Parathyroid adenoma (tissue), 2 donors: ENCODE measurements around the gene FOXO3.

Experiments used
- H2AFZ ChIP-seq: fragments of 300-600 bp; sonication (generic); one replicate; pipeline ENCODE4 v1.7.0; 2017; ENCODE audit warnings: antibody characterized with exemption, mild to moderate bottlenecking
- H3K27ac ChIP-seq: fragments of 300-600 bp; sonication (generic); one replicate; pipeline ENCODE4 v1.7.0; 2017
- H3K27me3 ChIP-seq: fragments of 300-600 bp; sonication (generic); one replicate; pipeline ENCODE4 v1.7.0; 2017; ENCODE audit warnings: low read length; ENCODE audit not compliant: control insufficient read depth, insufficient read depth
- H3K36me3 ChIP-seq: fragments of 300-600 bp; sonication (generic); one replicate; pipeline ENCODE4 v1.7.0; 2017; ENCODE audit warnings: low read length; ENCODE audit not compliant: control insufficient read depth, insufficient read depth
- H3K4me1 ChIP-seq: fragments of 300-600 bp; sonication (generic); one replicate; pipeline ENCODE4 v1.7.0; 2017; ENCODE audit warnings: control low read depth
- H3K4me2 ChIP-seq: fragments of 300-600 bp; sonication (generic); one replicate; pipeline ENCODE4 v1.7.0; 2017; ENCODE audit warnings: low read length
- H3K4me3 ChIP-seq: fragments of 300-600 bp; sonication (generic); one replicate; pipeline ENCODE4 v1.7.0; 2017; ENCODE audit warnings: low read depth, low read length
- H3K79me2 ChIP-seq: fragments of 300-600 bp; sonication (generic); one replicate; pipeline ENCODE4 v1.7.0; 2017; ENCODE audit warnings: control low read depth
- H3K9ac ChIP-seq: fragments of 300-600 bp; sonication (generic); one replicate; pipeline ENCODE4 v1.7.0; 2017; ENCODE audit warnings: mild to moderate bottlenecking
- H3K9me3 ChIP-seq: fragments of 300-600 bp; sonication (generic); one replicate; pipeline ENCODE4 v1.7.0; 2017; ENCODE audit warnings: low read length; ENCODE audit not compliant: control insufficient read depth
- TF ChIP-seq, protein P1 (sequence below): fragments of 300-600 bp; sonication (generic); IDR thresholded peaks from one replicate; pipeline ENCODE4 v1.7.0; 2017; ENCODE audit warnings: antibody characterized with exemption, mild to moderate bottlenecking
- donor health status: primary hyperparathyroidism.

Gene FOXO3

GRCh38 chr6:108697561-108698161 is 136.9 kb downstream of the FOXO3 start:
- H3K27ac ChIP-seq, result no peak overlapping the region
- H3K36me3 ChIP-seq, result no peaks in the 10 kb centered on the region
- no peaks in the 10 kb centered on the region for H3K4me1 ChIP-seq
- TF ChIP-seq, protein P1, sequence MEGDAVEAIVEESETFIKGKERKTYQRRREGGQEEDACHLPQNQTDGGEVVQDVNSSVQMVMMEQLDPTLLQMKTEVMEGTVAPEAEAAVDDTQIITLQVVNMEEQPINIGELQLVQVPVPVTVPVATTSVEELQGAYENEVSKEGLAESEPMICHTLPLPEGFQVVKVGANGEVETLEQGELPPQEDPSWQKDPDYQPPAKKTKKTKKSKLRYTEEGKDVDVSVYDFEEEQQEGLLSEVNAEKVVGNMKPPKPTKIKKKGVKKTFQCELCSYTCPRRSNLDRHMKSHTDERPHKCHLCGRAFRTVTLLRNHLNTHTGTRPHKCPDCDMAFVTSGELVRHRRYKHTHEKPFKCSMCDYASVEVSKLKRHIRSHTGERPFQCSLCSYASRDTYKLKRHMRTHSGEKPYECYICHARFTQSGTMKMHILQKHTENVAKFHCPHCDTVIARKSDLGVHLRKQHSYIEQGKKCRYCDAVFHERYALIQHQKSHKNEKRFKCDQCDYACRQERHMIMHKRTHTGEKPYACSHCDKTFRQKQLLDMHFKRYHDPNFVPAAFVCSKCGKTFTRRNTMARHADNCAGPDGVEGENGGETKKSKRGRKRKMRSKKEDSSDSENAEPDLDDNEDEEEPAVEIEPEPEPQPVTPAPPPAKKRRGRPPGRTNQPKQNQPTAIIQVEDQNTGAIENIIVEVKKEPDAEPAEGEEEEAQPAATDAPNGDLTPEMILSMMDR, result no peak
- no peak overlapping the region for H3K4me3 ChIP-seq
- no peak overlapping the region for H3K4me2 ChIP-seq
- no peak overlapping the region for H2AFZ ChIP-seq
- no peaks in the 10 kb centered on the region for H3K27me3 ChIP-seq
- H3K9me3 ChIP-seq, result no peaks in the 10 kb centered on the region
- no peak overlapping the region for H3K9ac ChIP-seq
- no peaks in the 10 kb centered on the region for H3K79me2 ChIP-seq

DNA sequence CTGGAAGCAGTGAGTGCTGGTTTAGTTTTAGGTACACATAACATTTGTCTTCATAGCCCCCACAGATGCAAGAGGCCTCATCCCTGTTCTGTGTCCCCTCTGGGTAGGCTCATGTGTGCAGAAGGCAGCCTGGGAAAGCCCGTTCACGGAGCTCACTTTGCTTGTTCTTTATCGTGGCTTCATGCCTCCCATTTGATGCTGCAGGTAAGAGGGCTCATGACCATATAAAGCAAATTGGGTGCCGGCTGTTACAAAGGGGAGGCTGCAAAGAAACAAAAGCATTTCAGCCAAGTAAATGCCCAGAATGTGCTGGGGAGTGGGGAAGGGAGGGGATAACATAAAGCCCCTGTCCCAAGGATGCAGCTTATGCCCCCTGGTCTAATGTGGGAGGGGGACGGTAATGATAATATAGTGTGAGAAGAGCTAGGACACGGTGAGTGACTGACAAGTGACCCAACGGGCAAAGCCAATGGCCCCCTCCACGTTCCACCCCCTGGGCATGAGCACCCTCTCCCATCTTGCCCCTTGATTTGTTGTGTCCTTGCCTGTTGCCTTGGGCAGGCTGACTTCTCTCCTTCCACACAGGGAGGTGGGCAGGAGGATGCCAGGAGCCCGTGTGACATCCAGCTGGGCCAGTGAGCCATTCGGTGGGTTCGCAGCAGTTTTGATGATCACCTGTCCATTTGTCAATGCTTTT is 138.0 kb downstream of the FOXO3 start:
- Histone ChIP-seq H3K79me2 (no peaks in the 10 kb centered on the region), H3K4me3 (no peak overlapping the region), H3K4me2 (no peak overlapping the region), H2AFZ (no peak overlapping the region), H3K9ac (no peak overlapping the region), H3K36me3 (no peaks in the 10 kb centered on the region), H3K4me1 (no peaks in the 10 kb centered on the region), H3K27ac (no peak overlapping the region), H3K9me3 (no peaks in the 10 kb centered on the region), H3K27me3 (no peaks in the 10 kb centered on the region)
- TF ChIP-seq, protein P1, result no peak

- Histone ChIP-seq H3K9ac (no peak overlapping the region), H3K9me3 (no peaks in the 10 kb centered on the region), H3K79me2 (no peaks in the 10 kb centered on the region), H3K4me3 (no peak overlapping the region), H2AFZ (no peak overlapping the region), H3K4me2 (no peak overlapping the region), H3K36me3 (no peaks in the 10 kb centered on the region), H3K4me1 (no peaks in the 10 kb centered on the region), H3K27me3 (no peaks in the 10 kb centered on the region), H3K27ac (no peak overlapping the region)
- TF ChIP-seq, protein P1, result no peak
Observed at GRCh38 chr6:108699290-108700041, 138.7 kb downstream of the FOXO3 start.

DNA sequence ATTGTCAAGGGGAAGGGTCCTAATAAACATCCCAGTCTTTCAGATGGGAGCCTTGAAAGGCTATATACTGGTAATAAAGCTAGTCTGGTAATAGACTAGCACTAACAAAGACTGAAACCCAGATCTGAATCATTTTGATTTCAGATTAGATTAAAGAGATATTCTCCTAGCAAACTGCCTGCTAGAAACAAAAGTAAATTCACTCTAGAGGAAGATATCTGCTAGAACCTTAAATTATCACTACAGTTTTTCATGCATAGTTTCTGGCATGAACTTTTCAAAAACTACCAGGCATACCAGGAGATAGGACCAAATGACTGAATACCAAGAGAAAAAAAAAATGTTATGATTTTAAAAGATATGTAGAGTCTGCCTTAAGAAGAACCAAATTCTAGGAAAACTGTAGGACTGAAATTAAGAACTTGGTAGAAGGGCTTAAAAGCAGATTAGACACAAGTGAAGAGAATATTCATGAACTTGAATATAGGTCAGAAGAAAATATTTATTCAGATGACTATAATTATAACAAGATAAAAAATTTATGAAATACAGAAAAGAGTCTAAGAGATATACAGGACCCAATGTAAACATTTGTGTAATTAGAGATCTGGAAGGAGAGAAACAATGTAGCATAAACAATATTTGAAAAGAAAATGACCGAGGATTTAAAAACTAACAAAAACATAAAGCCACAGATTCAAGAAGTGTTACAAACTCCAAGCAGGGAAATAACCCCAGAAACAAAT is 141.6 kb downstream of the FOXO3 start:
- no peak overlapping the region for H2AFZ ChIP-seq
- no peaks in the 10 kb centered on the region for H3K36me3 ChIP-seq
- no peaks in the 10 kb centered on the region for H3K27me3 ChIP-seq
- TF ChIP-seq, protein P1, result no peak
- H3K4me3 ChIP-seq, result no peak overlapping the region
- H3K4me2 ChIP-seq, result no peak overlapping the region
- H3K79me2 ChIP-seq, result no peaks in the 10 kb centered on the region
- H3K9ac ChIP-seq, result no peak overlapping the region
- H3K9me3 ChIP-seq, result no peaks in the 10 kb centered on the region
- no peak overlapping the region for H3K27ac ChIP-seq
- no peaks in the 10 kb centered on the region for H3K4me1 ChIP-seq
